ENCODE results near the gene PPFIA2. TPM values are rescaled to one million over a fixed set of nuclear protein-coding genes. Genes with fewer than 3 reads are reported as not detected.

PPFIA2 gene
- total and polyA plus RNA-seq, 9 of the 15 experiments (the other 6 are each of a cell fraction or from before 2014, with no cell fraction given) = not detected

GRCh38 chr12:81252228-81252627 lies 506.9 kb downstream of the PPFIA2 start:
- Histone ChIP-seq H3K27me3 (ENCODE audit: control insufficient read depth in 2 of 2, insufficient read depth in 2 of 2, low read length in 2 of 2) (no peaks in the 10 kb centered on the region), H3K36me3 (ENCODE audit: control insufficient read depth, insufficient read depth, low read length) (no peaks in the 10 kb centered on the region), H4K20me1 (replicated peaks; ENCODE audit: control insufficient read depth, insufficient read depth, low read length) (no peaks in the 10 kb centered on the region), H3K4me1 (replicated peaks in 1 of 2; ENCODE audit: control insufficient read depth in 2 of 2, insufficient read depth in 2 of 2, low read length in 2 of 2) (no peaks in the 10 kb centered on the region), H3K4me2 (ENCODE audit: insufficient read depth, low read length) (no peak overlapping the region), H3K9me1 (ENCODE audit: control insufficient read depth, insufficient read depth, low read length) (no peaks in the 10 kb centered on the region), H3K4me3 (no peak overlapping the region), H3K27ac (ENCODE audit: extremely low read depth, low read depth, low read length) (no peak overlapping the region), H3K79me2 (ENCODE audit: control insufficient read depth, insufficient read depth, low read length) (no peaks in the 10 kb centered on the region), H3K9me3 (replicated peaks; ENCODE audit: control insufficient read depth, insufficient read depth, low read depth, low read length) (no peaks in the 10 kb centered on the region), H3K9ac (ENCODE audit: insufficient read depth in 1 of 2, low read depth in 2 of 2, low read length in 2 of 2) (no peak overlapping the region), H2AFZ (ENCODE audit: low read depth, low read length) (no peak overlapping the region)
- DNase-seq (ENCODE audit: extremely low read depth in 1 of 4, low spot score in 3 of 4) = no peak
- intact Hi-C loops (cut with micrococcal nuclease) = no loop called here
- POLR2A ChIA-PET = no interaction called here
- 5% methylated on average over 3 of the region's 3 CpGs for WGBS (ENCODE audit: insufficient coverage, low coverage, missing lambda C conversion rate)
- no peak for FAIRE-seq
- CTCF ChIA-PET (ENCODE audit: low intra/inter-chr PET ratio) = no interaction called here
- TF ChIP-seq HDAC6 (IDR thresholded peaks at IDR 0.05; ENCODE audit: low read depth, low read length) = no peak
- no peak for TF ChIP-seq UBTF (IDR thresholded peaks at IDR 0.05; ENCODE audit: borderline replicate concordance in 1 of 2, low read depth in 2 of 2, low read length in 2 of 2)
- TF ChIP-seq ZNF57 (CRISPR knock-in tag; IDR thresholded peaks at IDR 0.05) = no peak
- no peak for TF ChIP-seq TFAM (CRISPR knock-in tag; conservative IDR thresholded peaks at IDR 0.05)
- TF ChIP-seq ZNF778 (CRISPR knock-in tag; IDR thresholded peaks at IDR 0.05) = no peak
- TF ChIP-seq NCOA6 (IDR thresholded peaks at IDR 0.05) = no peak
- no peak for TF ChIP-seq CBFA2T3 (IDR thresholded peaks at IDR 0.05)
- TF ChIP-seq SNIP1 (IDR thresholded peaks at IDR 0.05; ENCODE audit: low read depth) = no peak
- no peak for TF ChIP-seq THRA (IDR thresholded peaks at IDR 0.05)
- TF ChIP-seq ELK1 (CRISPR knock-in tag; IDR thresholded peaks at IDR 0.05) = no peak
- in situ Hi-C loops (cut with MboI) = no loop called here
- no TSS peak for BruUV-seq (replicated peaks)
- ATAC-seq = no peak
